Umbilical cord (tissue), 2 donors: Measurements from ENCODE around the gene FCRLB. TPM values are rescaled to one million over a fixed set of nuclear protein-coding genes. Genes with fewer than 3 reads are reported as not detected.
"Not testable (repeated sequence)": the region's sequence is repeated elsewhere in the genome, so short reads cannot be mapped to it uniquely, and the experiment has no call there.

Experiments used
- DNase-seq: peaks from one replicate; pipeline ENCODE4 v3.0.0-alpha.2; 2015; ENCODE audit warnings: low spot score
- total RNA-seq: library from RNA; depleted of rRNA; stranded (reverse); fragments of >200 nt; gene quantifications from one replicate; pipeline ENCODE4 v1.2.3, GENCODE V29; 2014; ENCODE audit warnings: low replicate concordance; ENCODE audit not compliant: insufficient read depth

The FCRLB gene, protein sequence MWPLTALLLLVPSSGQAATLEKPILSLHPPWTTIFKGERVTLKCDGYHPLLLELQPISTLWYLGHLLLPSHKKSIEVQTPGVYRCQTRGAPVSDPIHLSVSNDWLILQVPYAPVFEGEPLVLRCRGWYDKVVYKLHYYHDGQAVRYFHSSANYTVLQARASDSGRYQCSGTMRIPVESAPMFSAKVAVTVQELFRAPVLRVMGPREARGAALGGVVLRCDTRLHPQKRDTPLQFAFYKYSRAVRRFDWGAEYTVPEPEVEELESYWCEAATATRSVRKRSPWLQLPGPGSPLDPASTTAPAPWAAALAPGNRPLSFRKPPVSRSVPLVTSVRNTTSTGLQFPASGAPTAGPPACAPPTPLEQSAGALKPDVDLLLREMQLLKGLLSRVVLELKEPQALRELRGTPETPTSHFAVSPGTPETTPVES
- not detected for total RNA-seq

DNA sequence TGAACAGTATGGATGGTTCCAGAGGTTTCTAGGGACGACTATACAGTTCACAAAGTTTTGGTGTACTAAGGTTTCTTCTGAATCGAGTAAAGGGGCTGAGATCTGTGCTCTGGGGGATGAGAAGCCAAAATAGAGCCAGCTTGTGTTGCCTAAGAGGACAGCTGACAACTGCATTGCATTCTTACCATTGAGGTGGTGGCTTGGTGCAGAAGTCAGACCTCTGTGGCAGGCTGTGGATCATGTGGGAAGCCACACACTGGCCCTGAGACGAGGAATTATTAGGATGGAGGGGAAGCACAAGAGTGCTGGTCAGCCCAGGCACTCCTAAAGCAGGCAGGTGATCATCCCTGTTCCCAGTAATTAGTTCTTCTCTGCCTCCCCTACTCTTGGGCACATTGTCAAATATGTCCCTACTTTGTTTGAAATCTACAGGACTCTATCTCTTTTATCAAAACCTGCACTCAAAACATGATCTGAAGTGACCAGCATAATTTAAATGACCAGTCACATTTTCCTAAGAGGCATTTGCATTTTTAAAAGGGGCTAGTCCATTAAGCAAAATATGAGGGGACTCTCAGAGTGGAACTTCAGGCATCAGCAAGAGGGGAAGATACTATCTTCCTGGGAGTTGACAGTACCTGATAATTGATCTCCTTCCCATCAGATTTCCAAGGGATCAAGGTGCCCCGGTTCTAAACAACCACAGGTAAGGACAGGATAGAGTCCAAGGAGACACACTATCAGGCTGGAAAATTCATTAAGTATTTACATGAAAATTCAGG lies at the start of gene FCRLB:
TSS of gene FCRLB (plus strand) at position 589 of the 782 bp plus-strand sequence. CDS start 1,129 bp downstream, outside the sequence.
- DNase-seq, result no peak

DNA sequence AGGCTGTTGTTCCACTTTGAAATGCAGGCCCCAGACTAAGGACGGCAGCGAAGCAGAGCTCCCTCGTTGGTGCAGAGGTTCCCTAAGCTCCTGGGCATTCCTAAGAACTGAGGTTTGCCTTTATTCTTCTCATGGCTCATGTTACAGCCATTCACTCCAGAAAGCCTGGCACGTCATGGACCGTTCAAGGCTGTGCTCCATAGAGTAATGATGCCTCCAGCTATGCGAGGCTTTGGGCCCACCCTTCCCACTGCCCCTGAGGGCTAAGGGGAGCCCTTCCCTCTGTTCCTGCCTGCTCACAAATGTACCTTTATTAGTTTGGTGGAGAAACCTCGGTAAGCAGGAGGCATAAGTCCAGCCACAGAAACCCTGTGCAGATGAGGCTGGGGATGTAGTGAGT lies 47.9 kb upstream of the FCRLB start:
- not testable (repeated sequence) for DNase-seq

DNA sequence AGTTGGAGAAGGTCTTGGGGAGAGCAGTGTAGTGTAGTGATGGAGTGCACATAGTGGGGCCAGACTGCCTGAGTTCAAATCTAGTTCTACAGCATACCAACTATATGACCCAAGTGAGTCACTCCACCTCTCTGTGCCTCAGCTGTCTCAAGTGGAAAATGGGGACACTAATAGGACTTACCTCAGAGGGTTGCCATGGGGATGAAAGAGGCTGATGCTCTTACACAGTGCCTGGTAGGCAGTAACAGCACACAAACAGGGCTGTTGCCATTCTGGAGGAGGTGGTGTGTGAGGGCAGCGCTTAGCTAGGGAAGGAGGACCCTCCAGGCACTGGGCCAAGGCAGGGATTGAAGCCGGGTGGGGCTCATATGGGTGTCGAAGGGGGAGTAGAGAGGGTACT lies 46.9 kb upstream of the FCRLB start:
- DNase-seq, result not testable (repeated sequence)

DNA sequence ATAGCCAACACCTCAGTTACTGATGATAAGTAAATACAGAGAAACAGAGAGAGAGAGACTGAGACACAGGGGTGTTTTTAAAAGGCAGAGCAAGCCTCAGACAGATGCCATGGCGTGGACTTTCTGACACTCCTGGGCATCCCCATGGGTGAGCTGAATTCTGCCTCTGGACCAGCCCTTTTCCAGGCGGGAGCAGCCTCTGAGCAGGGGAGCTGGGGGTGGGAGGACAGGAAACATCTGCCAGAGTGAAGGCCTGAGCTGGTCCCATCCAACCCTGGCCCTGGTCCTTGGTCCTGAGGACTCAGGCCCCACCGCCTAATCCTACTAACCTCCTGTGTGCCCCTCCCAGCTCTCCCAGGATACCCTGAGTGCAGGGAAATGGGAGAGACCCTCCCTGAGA lies 46.4 kb upstream of the FCRLB start:
- DNase-seq, result not testable (repeated sequence)

DNA sequence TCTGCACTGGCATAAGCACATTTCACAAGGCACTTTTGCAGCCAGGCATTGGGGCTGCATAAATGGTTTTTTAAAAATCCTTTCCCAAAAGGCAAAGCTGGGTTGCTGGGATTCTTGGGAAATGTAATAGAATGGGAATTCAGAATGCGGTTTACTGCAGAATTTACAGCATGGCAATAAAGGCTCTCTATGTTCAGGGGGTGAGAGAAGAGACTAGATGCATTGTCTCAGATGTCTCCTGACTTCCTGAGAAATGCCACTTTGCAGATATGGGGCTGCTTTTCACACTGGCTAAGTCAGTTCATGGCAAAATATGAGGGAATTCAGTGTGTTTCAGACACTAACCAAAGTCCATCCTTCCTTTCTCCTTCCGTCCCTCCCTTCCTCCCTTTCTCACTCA lies 44.9 kb upstream of the FCRLB start:
- DNase-seq, result no peak

DNA sequence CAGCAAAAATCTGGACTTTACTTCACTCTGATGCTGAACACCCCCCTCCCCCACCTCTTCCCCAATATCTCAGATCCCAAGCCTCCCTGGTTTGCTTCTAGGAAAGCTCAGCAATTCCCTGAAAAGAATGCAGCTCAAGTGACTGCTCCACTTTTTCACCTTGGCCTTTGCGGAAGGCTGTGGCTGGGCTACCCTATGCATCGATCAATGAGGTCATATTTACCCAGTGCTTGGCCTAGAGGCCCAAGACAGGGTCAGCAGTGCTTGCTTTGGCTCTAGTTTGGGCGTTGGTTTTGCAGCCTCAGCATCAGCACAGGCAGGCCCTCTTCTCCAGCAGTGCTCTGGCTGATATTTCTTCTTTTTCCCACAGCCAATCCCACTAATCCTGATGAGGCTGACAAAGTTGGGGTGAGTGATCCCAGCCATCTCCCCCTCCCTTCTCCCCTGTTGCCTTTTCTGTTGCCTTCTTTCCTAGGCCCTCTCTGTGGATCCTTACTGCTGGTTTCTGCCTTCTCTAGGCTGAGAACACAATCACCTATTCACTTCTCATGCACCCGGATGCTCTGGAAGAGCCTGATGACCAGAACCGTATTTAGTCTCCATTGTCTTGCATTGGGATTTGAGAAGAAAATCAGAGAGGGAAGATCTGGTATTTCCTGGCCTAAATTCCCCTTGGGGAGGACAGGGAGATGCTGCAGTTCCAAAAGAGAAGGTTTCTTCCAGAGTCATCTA lies 44.2 kb upstream of the FCRLB start:
- DNase-seq, result peak; percentile 17

DNA sequence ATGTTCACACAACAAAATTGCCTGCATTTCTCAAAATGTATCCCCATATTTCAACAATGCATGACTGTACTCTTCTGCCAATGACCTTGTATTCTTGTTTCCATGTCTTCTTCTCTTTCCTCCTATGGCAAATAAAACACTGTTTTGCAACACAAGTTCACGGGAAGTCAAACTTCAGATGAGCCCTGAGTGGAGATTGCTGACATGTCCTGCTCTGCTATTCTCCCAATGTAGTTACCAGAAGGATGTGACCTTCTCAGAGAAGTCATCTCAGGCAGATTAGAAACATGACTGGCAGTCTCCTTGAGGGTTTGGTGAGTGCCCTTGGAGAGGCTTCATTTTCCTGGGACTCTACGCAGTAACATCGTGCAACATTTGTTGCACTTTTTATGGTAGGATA lies 42.8 kb upstream of the FCRLB start:
- DNase-seq, result no peak

DNA sequence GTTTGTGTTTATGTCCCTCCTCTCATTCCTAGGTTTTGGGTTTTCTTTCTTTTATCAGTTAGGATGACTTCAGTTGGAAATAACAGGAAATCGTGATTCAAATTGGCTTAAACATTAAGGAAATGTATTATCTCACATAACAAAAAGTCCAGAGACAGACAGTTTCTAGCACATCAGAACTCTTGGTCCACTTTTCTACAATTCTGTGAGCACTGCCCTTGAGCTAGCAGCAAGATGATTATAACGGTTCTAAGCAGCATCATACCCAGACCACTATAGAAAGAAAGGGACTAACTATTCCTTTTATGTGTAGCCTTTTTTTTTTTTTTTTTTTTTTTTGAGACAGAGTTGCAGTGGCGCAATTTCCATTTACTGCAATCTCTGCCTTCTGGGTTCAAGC lies 39.5 kb upstream of the FCRLB start:
- DNase-seq, result no peak

DNA sequence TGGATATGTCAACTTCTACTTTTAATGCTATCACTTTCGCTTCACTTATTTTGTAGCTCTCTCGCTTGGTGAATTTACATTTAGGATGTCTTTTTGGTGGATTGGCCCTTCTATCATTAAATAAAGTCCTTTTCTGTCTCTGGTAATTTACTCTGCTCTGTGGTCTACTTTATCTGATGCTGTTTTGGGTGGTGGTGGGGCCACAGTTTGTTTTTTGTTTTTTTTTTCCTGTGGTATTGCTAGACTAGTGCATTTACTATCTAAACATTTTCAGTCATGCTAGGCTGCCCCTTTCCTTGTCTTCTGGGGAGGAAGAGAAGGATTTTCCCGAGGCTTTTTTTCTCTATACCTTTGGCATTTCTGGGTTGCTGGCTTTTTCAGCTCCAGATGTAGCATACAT lies 32.4 kb upstream of the FCRLB start:
- no peak for DNase-seq

DNA sequence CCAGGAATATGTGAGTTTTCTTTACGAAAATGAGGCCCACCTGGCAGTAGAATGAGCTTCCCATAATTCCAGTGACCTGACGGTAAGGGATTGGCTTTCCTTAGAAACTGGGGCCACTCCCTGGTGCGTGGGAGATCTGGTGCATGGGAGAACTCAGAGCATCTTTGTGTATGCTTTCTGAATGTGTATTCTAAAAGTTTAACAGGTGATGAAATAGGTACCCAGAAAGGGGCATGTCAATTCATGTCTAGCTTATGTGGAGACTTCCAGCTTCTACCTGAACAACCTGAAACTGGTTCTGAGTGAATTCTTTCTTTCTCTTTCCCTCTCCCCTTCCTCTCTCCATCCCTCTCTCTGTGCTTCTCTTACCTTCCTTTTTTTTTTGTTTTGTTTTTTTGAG lies 29.5 kb upstream of the FCRLB start:
- no peak for DNase-seq

DNA sequence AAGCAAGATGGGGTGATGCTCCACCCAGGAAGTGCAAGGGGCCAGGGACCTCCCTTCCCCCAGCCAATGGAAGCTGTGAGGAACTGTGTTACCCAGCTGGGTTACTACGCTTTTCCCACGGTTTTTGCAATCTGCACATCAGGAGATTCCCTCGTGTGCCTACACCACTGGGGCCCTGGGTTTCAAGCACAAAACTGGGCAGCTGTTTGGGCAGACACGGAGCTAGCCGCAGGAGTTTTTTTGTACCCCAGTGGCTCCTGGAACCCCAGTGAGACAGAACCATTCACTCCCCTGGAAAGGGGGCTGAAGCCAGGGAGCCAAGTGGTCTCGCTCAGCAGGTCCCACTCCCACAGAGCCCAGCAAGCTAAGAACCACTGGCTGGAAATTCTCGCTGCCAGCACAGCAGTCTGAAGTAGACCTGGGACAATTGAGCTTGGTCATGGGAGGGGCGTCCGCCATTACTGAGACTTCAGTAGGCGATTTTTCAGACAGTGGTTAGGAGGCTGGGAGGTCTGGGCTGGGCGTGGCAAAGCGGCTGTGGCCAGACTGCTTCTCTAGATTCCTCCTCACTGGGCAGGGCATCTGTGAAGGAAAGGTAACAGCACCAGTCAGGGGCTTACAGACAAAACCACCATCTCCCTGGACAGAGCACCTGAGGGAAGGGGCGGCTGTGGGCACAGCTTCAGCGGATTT lies 28.2 kb upstream of the FCRLB start:
- DNase-seq, result not testable (repeated sequence)

DNA sequence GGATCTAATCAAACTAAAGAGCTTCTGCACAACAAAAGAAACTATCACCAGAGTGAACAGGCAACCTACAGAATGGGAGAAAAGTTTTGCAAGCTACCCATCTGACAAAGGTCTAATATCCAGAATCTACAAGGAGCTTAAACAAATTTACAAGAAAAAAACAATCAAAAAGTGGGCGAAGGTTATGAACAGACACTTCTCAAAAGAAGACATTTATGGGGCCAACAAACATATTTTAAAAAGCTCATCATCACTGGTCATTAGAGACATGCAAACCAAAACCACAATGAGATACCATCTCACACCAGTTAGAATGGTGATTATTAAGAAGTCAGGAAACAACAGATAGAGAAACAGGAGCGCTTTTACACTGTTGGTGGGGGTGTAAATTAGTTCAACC lies 23.0 kb upstream of the FCRLB start:
- not testable (repeated sequence) for DNase-seq

DNA sequence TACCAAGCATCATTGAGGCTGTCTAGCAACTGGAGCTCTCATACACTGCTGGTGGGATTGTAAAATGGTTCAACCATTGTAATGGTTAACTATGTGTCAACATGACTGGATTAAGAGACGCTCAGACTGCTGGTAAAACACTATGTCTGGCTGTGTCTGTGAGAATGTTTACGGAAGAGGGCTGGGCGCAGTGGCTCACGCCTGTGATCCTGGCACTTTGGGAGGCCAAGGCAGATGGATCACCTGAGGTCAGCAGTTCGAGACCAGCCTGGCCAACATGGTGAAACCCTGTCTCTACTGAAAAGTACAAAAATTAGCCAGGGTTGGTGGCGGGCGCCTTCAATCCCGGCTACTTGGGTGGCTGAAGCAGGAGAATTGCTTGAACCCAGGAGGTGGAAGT lies 19.1 kb upstream of the FCRLB start:
- no peak for DNase-seq

DNA sequence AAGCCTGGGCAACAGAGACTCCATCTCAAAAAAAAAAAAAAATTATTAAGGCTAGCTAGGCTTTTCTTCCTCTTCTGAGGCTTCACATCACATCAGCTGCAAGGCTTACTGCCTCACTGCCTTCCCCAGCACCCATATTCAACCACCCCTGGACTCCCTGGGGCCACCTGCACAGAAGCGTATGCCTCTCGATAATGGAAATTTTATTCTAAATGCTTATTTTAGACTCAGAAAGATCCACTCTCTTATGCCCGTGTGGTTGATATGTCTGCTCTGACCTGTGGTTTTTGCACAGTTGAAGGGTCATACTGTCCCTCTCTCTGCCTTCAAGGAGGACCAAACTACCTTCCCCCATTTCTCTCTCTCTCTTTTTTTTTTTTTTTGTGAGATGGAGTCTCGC lies 15.8 kb upstream of the FCRLB start:
- no peak for DNase-seq

DNA sequence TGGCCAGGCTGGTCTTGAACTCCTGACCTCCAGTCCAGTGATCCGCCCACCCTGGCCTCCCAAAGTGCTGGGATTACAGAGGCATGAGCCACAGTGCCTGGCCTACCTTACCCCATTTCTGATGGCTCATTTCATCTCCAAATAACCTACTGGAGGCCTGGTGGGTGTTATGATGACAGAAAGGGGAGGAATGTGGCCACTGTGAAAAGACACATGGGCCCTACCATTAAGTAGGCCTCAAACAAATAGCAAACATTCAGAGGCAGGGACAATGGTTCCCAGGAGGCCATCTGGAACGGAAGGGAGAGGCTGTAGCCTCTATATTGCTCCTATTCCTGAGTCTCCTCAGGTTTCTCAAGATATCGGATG lies 15.2 kb upstream of the FCRLB start:
- no peak for DNase-seq

DNA sequence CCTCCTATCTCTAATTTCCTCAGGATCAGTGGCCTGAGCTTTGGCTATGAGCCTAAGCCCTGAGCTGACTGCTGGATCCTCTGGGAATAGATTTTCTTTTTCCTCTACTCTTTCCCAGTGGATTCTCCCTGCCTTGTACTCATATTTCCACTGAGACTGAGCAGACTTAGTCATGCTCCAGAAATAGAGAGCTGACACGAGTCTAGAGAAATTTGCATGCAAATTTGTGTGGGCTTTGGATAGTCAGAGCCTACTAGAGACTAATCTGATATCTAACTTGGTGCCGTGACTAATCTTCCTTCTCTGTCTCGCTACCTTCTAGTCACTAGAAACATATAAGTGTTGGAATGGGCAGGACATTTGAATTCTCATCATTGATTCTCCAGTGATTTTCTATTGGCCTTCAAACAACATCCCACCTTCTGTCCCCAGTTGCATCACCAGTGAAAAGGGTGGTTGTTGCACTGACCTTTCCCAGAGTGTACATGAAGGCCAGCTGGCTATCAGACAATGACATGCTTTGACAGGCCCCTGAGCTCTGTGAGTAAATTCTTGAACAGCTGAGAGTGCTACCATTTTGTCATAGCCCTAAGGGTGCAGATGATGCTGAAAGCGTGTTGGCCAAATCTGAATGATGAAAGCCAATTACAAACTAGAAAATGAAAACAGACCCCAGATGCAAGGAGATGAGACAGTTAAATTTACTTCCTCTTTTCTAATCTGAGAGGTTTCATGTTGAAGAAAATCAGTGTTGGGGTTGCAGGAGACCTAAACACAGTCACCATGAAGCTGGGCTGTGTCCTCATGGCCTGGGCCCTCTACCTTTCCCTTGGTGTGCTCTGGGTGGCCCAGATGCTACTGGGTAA lies 14.6 kb upstream of the FCRLB start, which contains the start of gene FCRLA:
TSS of gene FCRLA (plus strand) at position 748 of the 866 bp plus-strand sequence. CDS start at position 784, 36 bp downstream.
- peak; percentile 58 for DNase-seq

DNA sequence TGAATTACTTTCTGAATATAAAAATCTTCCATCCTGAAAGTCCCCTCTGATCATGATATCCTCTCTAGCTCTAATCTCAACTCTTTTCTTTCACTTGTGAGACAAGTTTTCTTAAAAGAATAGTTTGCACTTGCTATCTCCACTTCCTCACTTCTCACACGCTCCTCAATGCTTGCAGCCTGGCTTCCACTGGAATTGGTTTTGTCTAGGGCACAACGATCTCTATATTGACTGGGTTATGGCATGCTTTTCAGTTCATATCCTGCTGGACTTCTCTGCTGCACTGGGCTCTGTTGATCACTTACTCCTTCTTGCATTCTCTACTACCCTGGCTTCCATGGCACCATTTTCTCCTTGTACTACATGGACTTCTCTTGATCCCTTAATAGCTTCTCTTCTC lies 13.8 kb upstream of the FCRLB start:
- DNase-seq, result no peak

DNA sequence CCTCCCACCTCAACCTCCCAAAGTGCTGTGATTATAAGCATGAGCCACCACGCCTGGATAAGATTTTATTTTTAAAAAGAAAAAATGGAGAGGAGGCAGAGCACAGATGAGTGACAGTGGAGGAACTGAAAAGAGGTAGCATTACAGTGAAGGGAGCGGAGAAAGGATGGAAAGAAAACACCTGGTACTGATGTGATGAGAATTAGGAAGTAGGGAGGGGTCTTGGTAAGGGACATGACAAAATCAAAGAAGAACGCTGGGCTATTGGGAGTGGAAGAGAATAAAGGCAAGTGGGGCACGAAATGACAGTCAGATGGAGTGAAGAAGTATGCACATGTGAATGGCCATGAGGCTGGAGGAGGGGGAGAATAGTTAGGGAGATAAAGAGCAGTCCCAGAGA lies 12.0 kb upstream of the FCRLB start:
- no peak for DNase-seq

DNA sequence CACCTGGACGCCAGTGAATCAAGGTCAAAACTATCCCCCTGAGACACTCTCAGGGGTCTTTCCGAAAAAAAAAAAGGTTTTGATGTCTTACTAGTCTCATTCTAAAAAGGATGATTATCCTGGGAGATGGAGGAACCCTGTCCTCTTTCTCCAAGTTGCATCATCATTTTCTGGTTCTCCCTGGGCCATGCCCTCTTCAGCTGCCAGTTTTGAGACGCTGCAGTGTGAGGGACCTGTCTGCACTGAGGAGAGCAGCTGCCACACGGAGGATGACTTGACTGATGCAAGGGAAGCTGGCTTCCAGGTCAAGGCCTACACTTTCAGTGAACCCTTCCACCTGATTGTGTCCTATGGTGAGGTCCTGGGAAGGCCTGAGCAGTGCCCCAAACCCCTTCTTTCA lies 10.8 kb upstream of the FCRLB start:
- no peak for DNase-seq

DNA sequence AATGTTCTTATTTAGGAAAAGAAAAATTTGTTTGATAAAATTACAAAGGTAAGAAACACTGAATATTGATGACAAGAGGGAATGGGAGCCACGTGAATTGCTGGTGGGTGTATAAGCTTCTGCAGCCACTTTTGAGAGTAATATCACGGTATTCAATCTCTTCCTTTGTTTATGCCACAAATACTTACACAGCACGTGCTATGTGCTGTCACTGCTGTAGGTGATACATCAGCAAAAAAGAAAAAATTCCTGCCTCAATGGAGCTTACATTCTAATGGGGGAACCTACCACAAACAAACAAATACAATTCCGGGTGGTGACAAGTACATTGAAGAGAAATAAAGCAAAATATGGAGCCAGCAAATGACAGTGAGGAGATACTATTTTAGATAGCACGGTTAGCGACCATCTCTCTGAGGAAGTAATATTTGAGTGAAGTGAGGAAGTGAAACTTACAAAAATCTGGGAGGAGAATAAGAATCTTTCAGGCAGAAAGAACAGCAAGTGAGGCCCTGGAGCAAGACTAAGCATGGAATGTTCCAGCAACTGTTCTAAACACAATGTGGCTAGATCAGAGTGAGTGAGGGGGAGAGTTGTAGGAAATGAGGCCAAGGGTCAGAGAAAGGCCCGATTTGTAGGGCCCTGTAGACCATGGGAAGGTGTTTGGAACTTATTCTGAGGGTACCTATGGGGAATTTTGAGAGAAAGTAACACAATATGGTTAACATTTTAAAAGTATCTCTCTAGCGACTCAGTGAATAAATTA lies 2.6 kb upstream of the FCRLB start:
- no peak for DNase-seq
